K562 (cell line): ENCODE measurements around the gene LETM1.

ENCODE experiments used
- CTCF ChIP-seq, 3 experiments: IDR thresholded peaks in 2 of 3; conservative IDR thresholded peaks in 1 of 3; 2 replicates each; pipeline ENCODE4 v1.5.1; 2011 to 2012; ENCODE audit warnings: low read length in 3 of 3, mild to moderate bottlenecking in 3 of 3, control low read depth in 2 of 3, improper control_type of control experiment in 1 of 3, inconsistent platforms in 1 of 3, low read depth in 1 of 3, mixed read lengths in 1 of 3, moderate library complexity in 1 of 3; ENCODE audit not compliant: insufficient read depth in 2 of 3
- EZH2 ChIP-seq: IDR thresholded peaks from 2 replicates; pipeline ENCODE4 v1.6.1; 2012; ENCODE audit warnings: low read depth, mild to moderate bottlenecking, inconsistent platforms, low read length, borderline replicate concordance
- JUN ChIP-seq, 2 experiments: sonication (generic) in 1 of 2; formaldehyde crosslinking in 1 of 2; IDR thresholded peaks; 2 replicates each; pipeline versions ENCODE4 v1.6.1 to v1.8.0; 2012 to 2022; ENCODE audit warnings: borderline replicate concordance in 2 of 2, mild to moderate bottlenecking in 2 of 2, improper control_type of control experiment in 1 of 2, low read depth in 1 of 2, low read length in 1 of 2, missing genetic modification reagents in 1 of 2
- JUND ChIP-seq, 2 experiments: IDR thresholded peaks; 2 replicates in 1 of 2; 3 replicates in 1 of 2; pipeline ENCODE4 v1.6.1; 2011; ENCODE audit warnings: borderline replicate concordance in 2 of 2, low read depth in 2 of 2, low read length in 2 of 2, improper control_type of control experiment in 1 of 2, missing biosample characterization in 1 of 2, missing genetic modification characterization in 1 of 2, missing genetic modification reagents in 1 of 2
- MYC ChIP-seq, 2 experiments: fragments of 250-450 bp in 1 of 2; sonication (Bioruptor Pico) in 1 of 2; IDR thresholded peaks; 2 replicates each; pipeline versions ENCODE4 v1.5.1 to v1.6.1; 2012 to 2021; ENCODE audit warnings: low read depth in 2 of 2, borderline replicate concordance in 1 of 2, improper control_type of control experiment in 1 of 2, low read length in 1 of 2, mild to moderate bottlenecking in 1 of 2, moderate library complexity in 1 of 2
- TEAD1 ChIP-seq, 2 experiments: fragments of 450-650 bp in 1 of 2; sonication (generic) in 1 of 2; formaldehyde crosslinking; IDR thresholded peaks; 2 replicates each; pipeline versions ENCODE4 v1.4.0 to v1.8.0; 2020 to 2022; ENCODE audit warnings: mild to moderate bottlenecking in 2 of 2, missing genetic modification reagents in 1 of 2
- TF ChIP-seq, protein P1 (sequence below): sonication (generic); formaldehyde crosslinking; IDR thresholded peaks from 2 replicates; pipeline ENCODE4 v1.8.0; 2022; ENCODE audit warnings: mild to moderate bottlenecking, missing genetic modification reagents
- TF ChIP-seq, protein P2 (sequence below): sonication (generic); formaldehyde crosslinking; IDR thresholded peaks from 2 replicates; pipeline ENCODE4 v1.8.1; 2022; ENCODE audit warnings: missing genetic modification reagents

GRCh38 chr4:1810765-1811164 is 45.2 kb downstream of the LETM1 start:
- TF ChIP-seq MYC (IDR thresholded peaks at IDR 0.05; ENCODE audit: low read depth, low read length) (no peak), MYC (CRISPR knock-in tag; IDR thresholded peaks at IDR 0.05; ENCODE audit: borderline replicate concordance, low read depth) (no peak), EZH2 (no peak), CTCF (IDR thresholded peaks at IDR 0.05 in 2 of 3, conservative IDR thresholded peaks at IDR 0.05 in 1 of 3; ENCODE audit: insufficient read depth in 2 of 3, low read depth in 1 of 3, low read length in 3 of 3) (no peak), JUN (IDR thresholded peaks at IDR 0.05; ENCODE audit: borderline replicate concordance, low read depth, low read length) (no peak), JUN (CRISPR knock-in tag; IDR thresholded peaks at IDR 0.05; ENCODE audit: borderline replicate concordance) (no peak), TEAD1 (CRISPR knock-in tag; IDR thresholded peaks at IDR 0.05) (no peak), JUND (IDR thresholded peaks at IDR 0.05; ENCODE audit: borderline replicate concordance, low read depth, low read length) (no peak), JUND (tag; IDR thresholded peaks at IDR 0.05; ENCODE audit: borderline replicate concordance, low read depth, low read length) (no peak)
- TF ChIP-seq, protein P1, sequence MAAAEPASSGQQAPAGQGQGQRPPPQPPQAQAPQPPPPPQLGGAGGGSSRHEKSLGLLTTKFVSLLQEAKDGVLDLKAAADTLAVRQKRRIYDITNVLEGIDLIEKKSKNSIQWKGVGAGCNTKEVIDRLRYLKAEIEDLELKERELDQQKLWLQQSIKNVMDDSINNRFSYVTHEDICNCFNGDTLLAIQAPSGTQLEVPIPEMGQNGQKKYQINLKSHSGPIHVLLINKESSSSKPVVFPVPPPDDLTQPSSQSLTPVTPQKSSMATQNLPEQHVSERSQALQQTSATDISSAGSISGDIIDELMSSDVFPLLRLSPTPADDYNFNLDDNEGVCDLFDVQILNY (CRISPR knock-in tag), result no peak
- TF ChIP-seq, protein P2, sequence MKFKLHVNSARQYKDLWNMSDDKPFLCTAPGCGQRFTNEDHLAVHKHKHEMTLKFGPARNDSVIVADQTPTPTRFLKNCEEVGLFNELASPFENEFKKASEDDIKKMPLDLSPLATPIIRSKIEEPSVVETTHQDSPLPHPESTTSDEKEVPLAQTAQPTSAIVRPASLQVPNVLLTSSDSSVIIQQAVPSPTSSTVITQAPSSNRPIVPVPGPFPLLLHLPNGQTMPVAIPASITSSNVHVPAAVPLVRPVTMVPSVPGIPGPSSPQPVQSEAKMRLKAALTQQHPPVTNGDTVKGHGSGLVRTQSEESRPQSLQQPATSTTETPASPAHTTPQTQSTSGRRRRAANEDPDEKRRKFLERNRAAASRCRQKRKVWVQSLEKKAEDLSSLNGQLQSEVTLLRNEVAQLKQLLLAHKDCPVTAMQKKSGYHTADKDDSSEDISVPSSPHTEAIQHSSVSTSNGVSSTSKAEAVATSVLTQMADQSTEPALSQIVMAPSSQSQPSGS (CRISPR knock-in tag), result no peak
